BJ (cell line): ENCODE results near the gene MROH7. TPM values are rescaled to one million over a fixed set of nuclear protein-coding genes. Genes with fewer than 3 reads are reported as not detected.

ENCODE experiments used
- CTCF ChIA-PET: fragments of 350-600 bp; formaldehyde crosslinking; extraction: SDS; loops from one replicate; lab custom pipeline; 2021; ENCODE audit warnings: antibody characterized with exemption, inconsistent platforms; lab: Yijun Ruan, JAX
- POLR2A ChIA-PET: fragments of 300-600 bp; sonication (Branson Sonifier 250); formaldehyde crosslinking; extraction: SDS; loops from one replicate; lab custom pipeline; 2021; ENCODE audit warnings: antibody characterized with exemption; lab: Charles Lee
- DNase-seq: peaks from one replicate; pipeline ENCODE4 v3.0.0-alpha.2; 2011; ENCODE audit warnings: low read depth
- H3K27me3 ChIP-seq: 2 replicates; pipeline ENCODE4 v1.6.0; 2011; ENCODE audit warnings: low read length; ENCODE audit not compliant: control insufficient read depth, insufficient read depth
- H3K36me3 ChIP-seq: 2 replicates; pipeline ENCODE4 v1.5.1; 2011; ENCODE audit warnings: low read length; ENCODE audit not compliant: control insufficient read depth, insufficient read depth
- H3K4me3 ChIP-seq: 2 replicates; pipeline ENCODE4 v1.5.1; 2011; ENCODE audit warnings: low read depth, mild to moderate bottlenecking, control low read depth, low read length
- polyA plus RNA-seq: library from polyadenylated mRNA; depleted of rRNA; stranded (reverse); fragments of >200 nt; gene quantifications from 2 replicates; pipeline ENCODE4 v1.2.3, GENCODE V29; 2011
- TF ChIP-seq, protein P1 (sequence below): IDR thresholded peaks from 2 replicates; pipeline ENCODE4 v1.5.1; 2011; ENCODE audit warnings: low read depth, mild to moderate bottlenecking, control low read depth, inconsistent platforms, low read length, moderate library complexity; ENCODE audit not compliant: insufficient read depth

Gene MROH7
- polyA plus RNA-seq, 1 experiment = 0.10 TPM

DNA sequence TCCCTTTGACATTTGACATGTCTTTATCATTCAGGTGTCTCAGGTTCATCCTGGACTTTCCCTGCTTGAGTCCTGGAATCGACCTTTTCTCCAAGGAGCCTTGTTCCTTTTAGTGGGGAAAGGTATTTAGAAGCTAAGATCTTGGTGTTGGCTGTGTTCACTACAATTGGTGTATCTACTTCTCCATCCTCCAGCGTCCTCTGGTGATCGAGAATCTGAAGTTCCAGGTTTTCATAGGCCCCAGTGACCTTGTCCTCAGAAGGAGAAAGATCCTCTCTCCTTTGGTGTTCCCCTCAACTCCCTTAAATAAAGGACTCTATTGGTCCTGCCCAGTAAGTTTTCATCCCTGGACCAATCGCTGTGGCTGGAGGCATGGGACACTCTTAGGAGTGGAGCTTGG lies 22.1 kb downstream of the MROH7 start:
- TF ChIP-seq, protein P1, sequence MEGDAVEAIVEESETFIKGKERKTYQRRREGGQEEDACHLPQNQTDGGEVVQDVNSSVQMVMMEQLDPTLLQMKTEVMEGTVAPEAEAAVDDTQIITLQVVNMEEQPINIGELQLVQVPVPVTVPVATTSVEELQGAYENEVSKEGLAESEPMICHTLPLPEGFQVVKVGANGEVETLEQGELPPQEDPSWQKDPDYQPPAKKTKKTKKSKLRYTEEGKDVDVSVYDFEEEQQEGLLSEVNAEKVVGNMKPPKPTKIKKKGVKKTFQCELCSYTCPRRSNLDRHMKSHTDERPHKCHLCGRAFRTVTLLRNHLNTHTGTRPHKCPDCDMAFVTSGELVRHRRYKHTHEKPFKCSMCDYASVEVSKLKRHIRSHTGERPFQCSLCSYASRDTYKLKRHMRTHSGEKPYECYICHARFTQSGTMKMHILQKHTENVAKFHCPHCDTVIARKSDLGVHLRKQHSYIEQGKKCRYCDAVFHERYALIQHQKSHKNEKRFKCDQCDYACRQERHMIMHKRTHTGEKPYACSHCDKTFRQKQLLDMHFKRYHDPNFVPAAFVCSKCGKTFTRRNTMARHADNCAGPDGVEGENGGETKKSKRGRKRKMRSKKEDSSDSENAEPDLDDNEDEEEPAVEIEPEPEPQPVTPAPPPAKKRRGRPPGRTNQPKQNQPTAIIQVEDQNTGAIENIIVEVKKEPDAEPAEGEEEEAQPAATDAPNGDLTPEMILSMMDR = no peak
- DNase-seq = no peak
- ChIA-PET CTCF (interaction anchor here (1.3 to 2.5 kb wide), 2 partner anchors 8 to 12 kb away, joined by 4 to 8 read pairs; no protein-coding TSS in a partner anchor), POLR2A (no interaction called here)
- Histone ChIP-seq H3K4me3 (no peak overlapping the region), H3K27me3 (no peaks in the 10 kb centered on the region; the same call in 1 of the 2 replicates), H3K36me3 (no peaks in the 10 kb centered on the region)

DNA sequence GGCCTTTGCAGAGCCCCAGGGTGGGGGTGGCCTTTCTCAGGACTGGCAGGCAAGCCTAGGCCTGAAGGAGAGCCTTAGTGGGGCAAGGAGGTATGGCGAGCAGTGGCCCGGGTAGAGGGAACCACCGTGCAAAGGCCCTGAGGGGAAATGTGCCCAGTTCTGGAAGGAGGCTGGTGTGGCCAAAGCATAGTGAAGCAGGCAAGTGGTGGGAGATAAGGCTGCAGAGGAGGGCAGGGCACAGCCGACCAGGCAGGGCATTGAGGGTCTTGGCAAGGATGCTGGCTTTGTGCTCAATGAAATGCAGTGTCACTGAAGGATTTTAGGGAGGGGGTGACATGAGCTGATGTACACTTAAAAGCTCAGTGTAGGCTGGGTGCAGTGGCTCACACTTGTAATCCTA lies 22.8 kb downstream of the MROH7 start:
- Histone ChIP-seq H3K4me3 (no peak overlapping the region), H3K36me3 (no peaks in the 10 kb centered on the region), H3K27me3 (no peaks in the 10 kb centered on the region; the same call in 1 of the 2 replicates)
- CTCF ChIA-PET = interaction anchor here (0.7 to 2.5 kb wide), 2 partner anchors 11 to 357 kb away, joined by 3 to 8 read pairs; no protein-coding TSS in a partner anchor
- TF ChIP-seq, protein P1 = no peak
- DNase-seq = no peak
- POLR2A ChIA-PET = no interaction called here

DNA sequence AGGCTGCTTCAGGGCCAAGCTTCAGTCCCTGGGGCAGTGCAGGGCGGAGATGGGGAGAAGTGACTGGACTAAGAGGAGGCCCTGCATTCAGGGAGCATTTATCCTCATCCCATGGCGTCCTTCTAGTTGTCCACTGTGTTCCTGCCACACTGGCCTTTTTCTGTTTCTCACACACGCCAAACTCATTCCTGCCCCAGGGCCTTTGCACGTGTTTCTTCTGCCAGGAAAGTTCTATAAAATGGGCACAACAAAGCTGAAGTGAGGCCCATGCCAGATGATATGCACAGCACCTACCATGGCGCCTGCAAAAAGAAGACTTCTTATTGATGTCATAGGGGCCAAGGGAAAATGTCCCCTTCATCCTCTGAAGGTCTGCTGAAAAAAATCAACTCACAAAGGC lies 24.3 kb downstream of the MROH7 start:
- TF ChIP-seq, protein P1 = no peak
- ChIA-PET CTCF (interaction anchor here (0.6 to 2.5 kb wide), 2 partner anchors 10 to 17 kb away, joined by 3 to 8 read pairs; no protein-coding TSS in a partner anchor), POLR2A (no interaction called here)
- H3K36me3 ChIP-seq = no peaks in the 10 kb centered on the region
- H3K4me3 ChIP-seq = no peak overlapping the region
- no peak for DNase-seq
- no peaks in the 10 kb centered on the region; the same call in 1 of the 2 replicates for H3K27me3 ChIP-seq

DNA sequence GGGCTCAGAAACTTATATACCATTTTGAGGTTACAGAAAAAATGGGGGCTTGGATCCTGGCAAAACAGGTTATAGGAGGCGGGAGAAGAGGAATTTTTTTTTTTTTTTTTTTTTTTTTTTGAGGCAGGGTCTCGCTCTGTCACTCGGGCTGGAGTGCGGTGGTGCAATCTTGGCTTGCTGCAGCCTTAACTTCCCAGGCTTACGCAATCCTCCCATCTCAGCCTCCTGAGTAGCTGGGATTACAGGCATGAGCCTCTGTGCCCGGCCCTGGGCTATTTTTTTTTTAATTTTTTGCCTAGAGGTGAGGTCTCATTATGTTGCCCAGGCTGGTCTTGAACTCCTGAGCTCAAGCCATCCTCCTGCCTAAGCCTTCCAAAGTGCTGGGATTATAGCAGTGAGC lies 24.7 kb downstream of the MROH7 start:
- TF ChIP-seq, protein P1 = no peak
- H3K4me3 ChIP-seq = no peak overlapping the region
- H3K36me3 ChIP-seq = no peaks in the 10 kb centered on the region
- ChIA-PET POLR2A (interaction anchor here (0.7 kb wide), 1 partner anchor 1354 kb away, joined by 25 read pairs; no protein-coding TSS in a partner anchor), CTCF (interaction anchor here (1.4 kb wide), 1 partner anchor 143 kb away, joined by 5 read pairs; no protein-coding TSS in a partner anchor)
- no peaks in the 10 kb centered on the region; the same call in 1 of the 2 replicates for H3K27me3 ChIP-seq
- no peak for DNase-seq

DNA sequence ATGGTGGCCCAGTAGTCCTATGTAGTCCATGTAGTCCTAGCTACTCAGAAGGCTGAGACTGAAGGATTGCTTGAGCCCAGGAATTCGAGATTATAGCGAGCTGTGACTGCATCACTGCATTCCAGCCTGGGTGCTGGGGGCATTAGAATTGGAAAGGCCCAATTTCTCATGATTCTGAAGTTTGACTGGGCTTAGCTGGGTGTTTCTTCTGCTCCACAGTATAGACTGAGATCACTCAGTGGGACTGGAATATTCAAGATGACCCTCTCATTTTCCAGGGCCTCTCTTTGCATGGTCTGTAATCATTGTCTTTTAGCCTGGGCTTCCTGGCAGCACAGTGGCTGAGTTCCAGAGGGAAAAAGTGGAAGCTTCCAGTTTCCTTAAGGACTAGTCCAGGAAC lies 26.2 kb downstream of the MROH7 start:
- Histone ChIP-seq H3K36me3 (no peaks in the 10 kb centered on the region), H3K27me3 (no peaks in the 10 kb centered on the region; the same call in 1 of the 2 replicates), H3K4me3 (no peak overlapping the region)
- ChIA-PET CTCF (interaction anchor here (1.4 kb wide), 1 partner anchor 142 kb away, joined by 5 read pairs; no protein-coding TSS in a partner anchor), POLR2A (no interaction called here)
- TF ChIP-seq, protein P1 = no peak
- no peak for DNase-seq
